Measurements from ENCODE around the gene BCLAF1. TPM values are rescaled to one million over a fixed set of nuclear protein-coding genes. Genes with fewer than 3 reads are reported as not detected.

Gene BCLAF1
- total and polyA plus RNA-seq, 2 donors (not counting 3 experiments of a cell fraction or from before 2014, with no cell fraction given) = 23.4 to 151 TPM

GRCh38 chr6:136334465-136334846 lies 44.8 kb upstream of the BCLAF1 start:
- H3K79me2 ChIP-seq (ENCODE audit: control insufficient read depth, insufficient read depth, low read length) = no peaks in the 10 kb centered on the region
- no peak overlapping the region for H2AFZ ChIP-seq (ENCODE audit: low read depth, low read length)
- DNase-seq (ENCODE audit: low read depth, low spot score) (no peak), FAIRE-seq (no peak)
- intact Hi-C loops (cut with micrococcal nuclease) (no loop called here), dilution Hi-C loops (cut with MboI; ENCODE audit: extremely low pct_ligation_motif_present, low sequenced_read_pairs) (no loop called here)
- ChIA-PET POLR2A (no interaction called here), CTCF (interaction anchor here (3.5 kb wide), 1 partner anchor 17 kb away, joined by 18 read pairs; no protein-coding TSS in a partner anchor)
- H3K4me1 ChIP-seq (ENCODE audit: control insufficient read depth, extremely low read depth, insufficient read depth, low read length) = no peaks in the 10 kb centered on the region
- H4K20me1 ChIP-seq (replicated peaks; ENCODE audit: control insufficient read depth, extremely low read depth, insufficient read depth, low read length) = no peaks in the 10 kb centered on the region
- H3K27me3 ChIP-seq (ENCODE audit: control insufficient read depth in 2 of 2, insufficient read depth in 2 of 2, low read length in 2 of 2) = peaks cover 0 to 2% of the 10 kb centered on the region in 2 experiments
- H3K9me1 ChIP-seq (replicated peaks; ENCODE audit: control insufficient read depth, extremely low read depth, insufficient read depth, low read length) = no peaks in the 10 kb centered on the region
- H3K27ac ChIP-seq (ENCODE audit: insufficient read depth, low read depth, low read length) = no peak overlapping the region
- TF ChIP-seq GATA2 (IDR thresholded peaks at IDR 0.05; ENCODE audit: insufficient read depth, insufficient read length, low read depth, low read length) = no peak
- TF ChIP-seq MYC (IDR thresholded peaks at IDR 0.05; ENCODE audit: low read depth, low read length) = no peak
- TF ChIP-seq JUN (IDR thresholded peaks at IDR 0.05; ENCODE audit: borderline replicate concordance, insufficient read depth, insufficient read length, low read depth) = no peak
- no peak for TF ChIP-seq FOS (IDR thresholded peaks at IDR 0.05; ENCODE audit: borderline replicate concordance, insufficient read depth, low read length)
- TF ChIP-seq EZH2 (IDR thresholded peaks at IDR 0.05; ENCODE audit: borderline replicate concordance, low read depth, low read length, severe bottlenecking) = no peak
- no peak for TF ChIP-seq CTCF (IDR thresholded peaks at IDR 0.05; ENCODE audit: extremely low read depth in 1 of 2, insufficient read depth in 1 of 2, low read depth in 1 of 2, low read length in 2 of 2)
- TF ChIP-seq MAX (IDR thresholded peaks at IDR 0.05; ENCODE audit: insufficient read depth, insufficient read length) = no peak
- TF ChIP-seq POLR2A (IDR thresholded peaks at IDR 0.05; ENCODE audit: low read depth, low read length) = no peak
- no peak for TF ChIP-seq POLR2AphosphoS5 (IDR thresholded peaks at IDR 0.05; ENCODE audit: insufficient read depth, low read depth, low read length)
- no peaks in the 10 kb centered on the region for H3K36me3 ChIP-seq (ENCODE audit: control insufficient read depth in 2 of 2, extremely low read depth in 1 of 2, insufficient read depth in 2 of 2, low read length in 2 of 2)
- H3K4me3 ChIP-seq (replicated peaks in 1 of 3; ENCODE audit: insufficient read depth in 1 of 3, low read depth in 1 of 3, low read length in 3 of 3) = no peak overlapping the region
- H3K9ac ChIP-seq (replicated peaks; ENCODE audit: extremely low read depth, insufficient read depth, low read length) = no peak overlapping the region
- no TSS peak for BruUV-seq (replicated peaks)
- H3K4me2 ChIP-seq (ENCODE audit: insufficient read depth, low read length) = no peak overlapping the region
- no peaks in the 10 kb centered on the region for H3K9me3 ChIP-seq (replicated peaks; ENCODE audit: control insufficient read depth, insufficient read depth, low read length)

Data from endothelial cell of umbilical vein (primary cell).